ENCODE results near the gene SMIM35. TPM values are rescaled to one million over a fixed set of nuclear protein-coding genes. Genes with fewer than 3 reads are reported as not detected.

Gene SMIM35
- total and polyA plus RNA-seq, 2 of the 4 experiments (the other 2 are of a cell fraction) = not detected

DNA sequence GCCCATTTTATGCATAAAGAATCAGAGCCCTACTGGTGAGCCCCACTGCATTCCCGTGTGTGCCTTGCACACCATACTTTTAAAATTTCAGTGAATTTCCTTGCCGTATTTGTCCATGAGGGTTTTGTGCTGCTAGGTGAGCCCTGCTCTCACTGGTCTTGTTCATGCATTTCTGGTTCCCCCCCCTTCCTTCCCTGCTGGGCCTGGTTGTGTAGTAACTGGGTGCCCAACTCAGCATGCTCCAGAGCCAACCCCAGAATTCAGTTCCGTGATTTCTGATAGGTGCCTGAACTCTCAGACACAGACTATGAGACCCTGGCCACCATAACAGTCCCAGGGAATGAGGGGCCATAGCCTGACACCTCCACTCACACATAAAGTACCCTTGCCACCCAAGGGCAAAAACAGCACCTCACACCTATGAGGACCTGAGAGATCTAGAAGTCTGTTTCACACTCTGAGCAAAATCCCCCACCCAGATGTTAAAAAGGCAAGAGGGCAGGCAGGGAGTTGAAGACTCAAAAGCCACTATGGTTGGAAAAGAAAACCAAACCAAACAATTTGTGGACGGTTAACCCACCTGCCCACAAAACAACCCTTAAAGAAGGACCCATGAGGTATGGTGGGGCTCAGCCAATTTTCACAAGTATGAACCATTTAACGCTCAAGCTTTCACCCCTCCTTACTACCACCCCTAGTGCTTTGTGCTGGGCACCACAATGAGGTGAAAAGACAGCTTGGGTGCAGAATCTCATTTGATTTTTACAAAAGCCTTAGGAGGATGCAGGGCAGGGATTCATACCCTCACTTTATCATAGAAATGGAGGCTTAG, 117.4 kb downstream of the SMIM35 start:
- dilution Hi-C loops (cut with HindIII; ENCODE audit: low sequenced_read_pairs, unreplicated experiment) (no loop called here), in situ Hi-C loops (cut with MboI; ENCODE audit: low sequenced_read_pairs) (no loop called here), intact Hi-C loops (cut with micrococcal nuclease) (no loop called here)
- H3K79me1 ChIP-seq (ENCODE audit: low read depth in 1 of 2, low read length in 2 of 2) = no peaks in the 10 kb centered on the region
- H3K9me3 ChIP-seq (ENCODE audit: control insufficient read depth, insufficient read depth, low read length) = no peaks in the 10 kb centered on the region
- no peak overlapping the region for H3K23ac ChIP-seq (ENCODE audit: low read depth, low read length)
- H2BK20ac ChIP-seq (ENCODE audit: low read depth, low read length) = no peak overlapping the region
- H3K4me1 ChIP-seq (ENCODE audit: control insufficient read depth, insufficient read depth, low read length) = no peaks in the 10 kb centered on the region
- no peak overlapping the region for H3K27ac ChIP-seq (ENCODE audit: insufficient read depth, low read length)
- no peak for DNase-seq
- ChIA-PET POLR2A (ENCODE audit: unreplicated experiment) (no interaction called here), CTCF (no interaction called here)
- H3K27me3 ChIP-seq (ENCODE audit: control insufficient read depth, insufficient read depth, low read length) = no peaks in the 10 kb centered on the region; the same call in 1 of the 2 replicates
- H4K8ac ChIP-seq (ENCODE audit: low read depth in 2 of 2, low read length in 2 of 2) = no peak overlapping the region
- H3K18ac ChIP-seq (ENCODE audit: low read depth, low read length) = no peak overlapping the region
- no peak overlapping the region for H2AFZ ChIP-seq (replicated peaks; ENCODE audit: low read length, poor library complexity)
- no peak overlapping the region for H2AK5ac ChIP-seq (ENCODE audit: low read depth, low read length)
- H3K4me3 ChIP-seq (ENCODE audit: insufficient read depth, low read depth, low read length) = no peak overlapping the region
- H3K36me3 ChIP-seq (ENCODE audit: control insufficient read depth, insufficient read depth, low read length) = no peaks in the 10 kb centered on the region
- no peak overlapping the region for H4K5ac ChIP-seq (ENCODE audit: low read depth, low read length)
- H2BK15ac ChIP-seq (ENCODE audit: low read depth, low read length) = no peak overlapping the region
- WGBS, 2 experiments (ENCODE audit: extremely low coverage in 2 of 2, insufficient read length in 1 of 2) = no CpG with 5 or more reads among the region's 5 CpGs
- H3K4me2 ChIP-seq (ENCODE audit: low read depth, low read length) = no peak overlapping the region
- H3K56ac ChIP-seq (ENCODE audit: extremely low read depth, insufficient read depth, low read length) = no peak overlapping the region
- H3K14ac ChIP-seq (replicated peaks; ENCODE audit: low read depth, low read length) = no peak overlapping the region
- no peaks in the 10 kb centered on the region for H3K9me1 ChIP-seq (ENCODE audit: insufficient read depth, low read length)
- H2AK9ac ChIP-seq (replicated peaks; ENCODE audit: low read depth, low read length, poor library complexity) = no peak overlapping the region
- no peak overlapping the region for H2BK120ac ChIP-seq (ENCODE audit: low read depth, low read length)
- H4K20me1 ChIP-seq (ENCODE audit: insufficient read depth, low read length) = no peaks in the 10 kb centered on the region
- BruUV-seq (replicated peaks) = no TSS peak
- no peak overlapping the region for H3K9ac ChIP-seq (ENCODE audit: low read depth, low read length)
- H3K4ac ChIP-seq (ENCODE audit: low read depth, low read length) = no peak overlapping the region
- H2BK5ac ChIP-seq (ENCODE audit: low read depth, low read length, poor library complexity, severe bottlenecking) = no peak overlapping the region
- TF ChIP-seq MAZ (IDR thresholded peaks at IDR 0.05; ENCODE audit: borderline replicate concordance, low read depth, low read length) = no peak
- TF ChIP-seq RFX5 (IDR thresholded peaks at IDR 0.05; ENCODE audit: low read depth, low read length) = no peak
- TF ChIP-seq BHLHE40 (IDR thresholded peaks at IDR 0.05; ENCODE audit: low read depth, low read length) = no peak
- TF ChIP-seq, protein P1, sequence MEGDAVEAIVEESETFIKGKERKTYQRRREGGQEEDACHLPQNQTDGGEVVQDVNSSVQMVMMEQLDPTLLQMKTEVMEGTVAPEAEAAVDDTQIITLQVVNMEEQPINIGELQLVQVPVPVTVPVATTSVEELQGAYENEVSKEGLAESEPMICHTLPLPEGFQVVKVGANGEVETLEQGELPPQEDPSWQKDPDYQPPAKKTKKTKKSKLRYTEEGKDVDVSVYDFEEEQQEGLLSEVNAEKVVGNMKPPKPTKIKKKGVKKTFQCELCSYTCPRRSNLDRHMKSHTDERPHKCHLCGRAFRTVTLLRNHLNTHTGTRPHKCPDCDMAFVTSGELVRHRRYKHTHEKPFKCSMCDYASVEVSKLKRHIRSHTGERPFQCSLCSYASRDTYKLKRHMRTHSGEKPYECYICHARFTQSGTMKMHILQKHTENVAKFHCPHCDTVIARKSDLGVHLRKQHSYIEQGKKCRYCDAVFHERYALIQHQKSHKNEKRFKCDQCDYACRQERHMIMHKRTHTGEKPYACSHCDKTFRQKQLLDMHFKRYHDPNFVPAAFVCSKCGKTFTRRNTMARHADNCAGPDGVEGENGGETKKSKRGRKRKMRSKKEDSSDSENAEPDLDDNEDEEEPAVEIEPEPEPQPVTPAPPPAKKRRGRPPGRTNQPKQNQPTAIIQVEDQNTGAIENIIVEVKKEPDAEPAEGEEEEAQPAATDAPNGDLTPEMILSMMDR (conservative IDR thresholded peaks at IDR 0.05; ENCODE audit: low read depth, low read length) = no peak
- H4K91ac ChIP-seq (ENCODE audit: insufficient read depth, low read depth, low read length) = no peak overlapping the region
- ATAC-seq (ENCODE audit: low read depth) = no peak
